Neural cell (in vitro differentiated cells): ENCODE measurements around the gene LEPR.

ENCODE experiments used
- EP300 ChIP-seq: fragments of 450-650 bp; conservative IDR thresholded peaks from 2 replicates; pipeline ENCODE4 v1.6.1; 2014; ENCODE audit warnings: antibody characterized with exemption, mild to moderate bottlenecking, moderate library complexity; ENCODE audit not compliant: poor library complexity, severe bottlenecking
- POLR2AphosphoS5 ChIP-seq: IDR thresholded peaks from 2 replicates; pipeline ENCODE4 v1.6.1; 2012
- TF ChIP-seq, protein P1 (sequence below): fragments of 450-650 bp; IDR thresholded peaks from 2 replicates; pipeline ENCODE4 v1.5.1; 2014; ENCODE audit warnings: antibody characterized with exemption, mild to moderate bottlenecking, moderate library complexity; ENCODE audit not compliant: poor library complexity, severe bottlenecking

DNA sequence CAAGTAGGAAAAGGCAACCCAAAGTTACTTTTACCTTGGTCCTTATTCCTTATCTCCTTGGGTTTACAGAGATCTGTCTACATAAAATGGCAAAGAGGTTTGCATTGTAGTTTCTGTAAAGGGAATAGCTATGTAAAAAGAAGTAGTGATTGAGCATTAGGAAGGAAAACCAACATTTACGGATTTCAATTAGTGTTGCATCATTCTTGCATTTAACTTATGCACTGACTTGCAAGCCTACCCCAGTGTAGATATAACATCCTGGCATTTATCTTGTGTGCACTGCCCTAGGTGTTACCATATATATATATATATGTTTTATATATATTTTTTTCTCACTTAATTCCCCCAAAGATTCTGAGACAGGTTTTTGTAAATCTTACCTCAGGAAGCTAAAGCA lies 3.7 kb upstream of the LEPR start:
- TF ChIP-seq, protein P1, sequence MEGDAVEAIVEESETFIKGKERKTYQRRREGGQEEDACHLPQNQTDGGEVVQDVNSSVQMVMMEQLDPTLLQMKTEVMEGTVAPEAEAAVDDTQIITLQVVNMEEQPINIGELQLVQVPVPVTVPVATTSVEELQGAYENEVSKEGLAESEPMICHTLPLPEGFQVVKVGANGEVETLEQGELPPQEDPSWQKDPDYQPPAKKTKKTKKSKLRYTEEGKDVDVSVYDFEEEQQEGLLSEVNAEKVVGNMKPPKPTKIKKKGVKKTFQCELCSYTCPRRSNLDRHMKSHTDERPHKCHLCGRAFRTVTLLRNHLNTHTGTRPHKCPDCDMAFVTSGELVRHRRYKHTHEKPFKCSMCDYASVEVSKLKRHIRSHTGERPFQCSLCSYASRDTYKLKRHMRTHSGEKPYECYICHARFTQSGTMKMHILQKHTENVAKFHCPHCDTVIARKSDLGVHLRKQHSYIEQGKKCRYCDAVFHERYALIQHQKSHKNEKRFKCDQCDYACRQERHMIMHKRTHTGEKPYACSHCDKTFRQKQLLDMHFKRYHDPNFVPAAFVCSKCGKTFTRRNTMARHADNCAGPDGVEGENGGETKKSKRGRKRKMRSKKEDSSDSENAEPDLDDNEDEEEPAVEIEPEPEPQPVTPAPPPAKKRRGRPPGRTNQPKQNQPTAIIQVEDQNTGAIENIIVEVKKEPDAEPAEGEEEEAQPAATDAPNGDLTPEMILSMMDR, result no peak
- no peak for TF ChIP-seq EP300
- TF ChIP-seq POLR2AphosphoS5, result no peak
